Measurements from ENCODE around the gene ERF.
"Not testable (repeated sequence)": the region's sequence is repeated elsewhere in the genome, so short reads cannot be mapped to it uniquely, and the experiment has no call there.

Gene ERF

DNA sequence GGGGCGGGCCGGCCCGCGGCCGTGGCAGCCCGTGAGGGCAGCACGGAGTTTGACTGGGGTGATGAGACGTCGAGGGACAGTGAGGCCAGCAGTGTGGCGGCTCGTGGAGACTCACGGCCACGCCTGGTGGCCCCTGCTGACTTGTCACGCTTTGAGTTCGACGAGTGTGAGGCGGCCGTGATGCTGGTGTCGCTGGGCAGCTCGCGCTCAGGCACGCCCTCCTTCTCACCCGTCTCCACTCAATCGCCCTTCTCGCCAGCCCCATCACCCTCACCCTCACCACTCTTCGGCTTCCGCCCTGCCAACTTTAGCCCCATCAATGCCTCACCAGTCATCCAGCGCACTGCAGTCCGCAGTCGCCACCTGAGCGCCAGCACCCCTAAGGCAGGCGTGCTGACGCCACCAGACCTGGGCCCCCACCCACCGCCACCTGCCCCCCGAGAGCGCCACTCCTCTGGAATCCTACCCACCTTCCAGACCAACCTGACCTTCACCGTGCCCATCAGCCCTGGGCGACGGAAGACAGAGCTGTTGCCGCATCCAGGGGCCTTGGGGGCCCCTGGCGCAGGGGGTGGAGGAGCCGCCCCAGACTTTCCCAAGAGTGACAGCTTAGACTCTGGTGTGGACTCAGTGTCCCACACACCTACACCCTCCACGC lies 18.6 kb upstream of the ERF start:
- DNase-seq: no peak

- no peak for DNase-seq
Observed at GRCh38 chr19:42272989-42273406, 18.1 kb upstream of the ERF start.

DNA sequence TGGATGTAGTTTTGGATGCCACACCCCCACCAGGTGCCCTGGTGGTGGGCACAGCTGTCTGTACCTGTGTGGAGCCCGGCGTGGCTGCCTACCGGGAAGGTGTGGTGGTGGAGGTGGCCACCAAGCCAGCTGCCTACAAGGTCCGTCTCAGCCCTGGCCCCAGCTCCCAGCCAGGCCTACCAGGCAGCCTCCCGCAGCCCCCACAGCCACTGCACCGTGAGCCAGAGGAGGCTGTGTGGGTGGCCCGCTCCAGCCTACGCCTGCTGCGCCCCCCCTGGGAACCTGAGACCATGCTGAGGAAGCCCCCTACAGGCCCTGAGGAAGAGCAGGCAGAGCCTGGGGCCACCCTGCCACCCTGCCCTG lies 17.6 kb upstream of the ERF start:
- DNase-seq: no peak

- DNase-seq: no peak
Observed at GRCh38 chr19:42271861-42272534, 17.1 kb upstream of the ERF start.

DNA sequence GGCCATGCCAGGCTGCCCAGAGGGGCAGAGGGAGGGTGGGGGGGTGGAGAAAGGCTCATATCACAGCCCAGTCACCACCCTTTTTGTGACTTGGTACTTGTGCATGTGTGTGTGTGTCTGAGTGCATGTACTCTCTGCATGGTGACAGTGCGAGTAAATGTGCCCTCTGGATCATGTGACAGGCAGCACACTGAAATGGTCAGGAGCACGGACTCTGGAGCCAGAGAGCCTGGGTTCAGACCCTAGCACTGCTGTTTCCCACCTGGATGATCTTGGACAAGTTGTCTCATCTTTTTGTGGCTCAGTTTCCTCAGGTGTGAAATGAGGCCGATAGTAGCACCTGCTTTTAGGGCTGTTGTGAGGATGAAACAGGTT lies 16.1 kb upstream of the ERF start:
- DNase-seq: no peak

GRCh38 chr19:42270346-42271044 lies 15.6 kb upstream of the ERF start:
- DNase-seq: peak; percentile 81

DNA sequence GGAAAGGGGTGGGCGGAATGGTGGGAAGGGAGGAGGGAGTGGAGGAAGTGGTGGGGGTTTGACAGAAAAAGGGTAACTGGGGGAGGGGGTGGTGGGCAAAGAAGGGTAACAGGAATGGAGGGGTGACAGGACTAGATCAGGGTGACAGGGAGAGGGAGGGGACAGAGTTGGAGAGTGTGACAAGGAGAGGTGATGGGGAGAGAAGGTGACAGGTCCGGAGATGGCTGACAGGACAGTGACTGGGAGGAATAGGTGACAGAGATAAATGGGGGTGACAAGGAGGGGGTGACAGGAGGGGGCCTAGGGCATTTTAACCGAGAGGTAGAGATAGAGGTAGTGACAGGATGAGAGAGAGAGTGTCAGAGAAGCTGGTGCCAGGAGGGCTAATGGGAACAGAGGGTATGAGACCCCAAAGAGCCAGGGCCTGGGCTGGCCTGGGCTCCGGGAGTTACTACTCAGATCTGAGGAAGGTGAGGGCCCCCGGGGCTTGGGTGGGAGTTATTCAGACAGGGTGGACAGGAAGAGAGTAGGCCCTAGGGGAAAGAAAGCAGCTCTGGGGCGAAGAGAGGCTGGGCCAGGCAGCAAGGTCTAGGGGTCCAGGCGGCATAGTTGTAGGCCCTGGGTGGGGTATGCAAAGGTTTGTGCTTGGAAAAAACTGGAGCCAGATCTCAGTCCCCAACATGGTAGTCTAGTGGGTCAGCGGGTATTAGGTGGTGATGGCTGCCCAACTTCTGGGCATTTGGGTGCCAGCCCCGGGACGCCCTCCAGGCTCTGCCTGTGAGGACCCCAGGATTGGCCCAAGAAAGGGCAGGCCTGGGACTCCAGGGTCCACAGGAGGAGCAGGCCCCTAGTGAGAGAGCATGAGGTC lies 14.8 kb upstream of the ERF start:
- no peak for DNase-seq

- DNase-seq: peak; percentile 100
Observed at GRCh38 chr19:42268704-42269477, 14.0 kb upstream of the ERF start, which contains the start of gene CIC. Gene CIC (plus strand): TSS chr19:42269252. CDS start chr19:42271784, 2,532 bp downstream.

- peak; percentile 100 for DNase-seq
Observed at GRCh38 chr19:42268142-42268703, 13.3 kb upstream of the ERF start.

GRCh38 chr19:42267644-42268141 lies 12.8 kb upstream of the ERF start:
- DNase-seq: no peak

GRCh38 chr19:42266928-42267603 lies 12.1 kb upstream of the ERF start:
- DNase-seq: not testable (repeated sequence)

GRCh38 chr19:42266105-42266504 lies 11.2 kb upstream of the ERF start:
- DNase-seq: not testable (repeated sequence)

DNA sequence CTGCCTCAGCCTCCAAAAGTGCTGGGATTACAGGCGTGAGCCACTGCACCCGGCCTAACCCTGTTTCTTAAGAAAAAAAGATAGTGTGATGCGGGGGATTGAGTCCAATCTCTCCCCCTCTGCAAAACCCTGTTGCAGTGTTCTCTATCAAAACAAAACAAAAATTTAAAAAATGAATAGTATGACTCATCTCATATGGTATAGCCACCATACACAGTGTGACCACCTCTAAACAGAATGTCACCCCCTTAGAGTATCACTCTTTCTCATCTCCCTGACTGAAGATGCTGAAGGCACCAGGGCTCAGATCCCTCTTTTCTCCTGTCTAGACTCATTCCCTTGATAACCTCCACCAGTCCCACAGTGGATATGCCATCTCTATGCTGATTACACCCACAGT lies 6.8 kb upstream of the ERF start:
- no peak for DNase-seq

- not testable (repeated sequence) for DNase-seq
Observed at GRCh38 chr19:42257842-42258241, 2.9 kb upstream of the ERF start.

DNA sequence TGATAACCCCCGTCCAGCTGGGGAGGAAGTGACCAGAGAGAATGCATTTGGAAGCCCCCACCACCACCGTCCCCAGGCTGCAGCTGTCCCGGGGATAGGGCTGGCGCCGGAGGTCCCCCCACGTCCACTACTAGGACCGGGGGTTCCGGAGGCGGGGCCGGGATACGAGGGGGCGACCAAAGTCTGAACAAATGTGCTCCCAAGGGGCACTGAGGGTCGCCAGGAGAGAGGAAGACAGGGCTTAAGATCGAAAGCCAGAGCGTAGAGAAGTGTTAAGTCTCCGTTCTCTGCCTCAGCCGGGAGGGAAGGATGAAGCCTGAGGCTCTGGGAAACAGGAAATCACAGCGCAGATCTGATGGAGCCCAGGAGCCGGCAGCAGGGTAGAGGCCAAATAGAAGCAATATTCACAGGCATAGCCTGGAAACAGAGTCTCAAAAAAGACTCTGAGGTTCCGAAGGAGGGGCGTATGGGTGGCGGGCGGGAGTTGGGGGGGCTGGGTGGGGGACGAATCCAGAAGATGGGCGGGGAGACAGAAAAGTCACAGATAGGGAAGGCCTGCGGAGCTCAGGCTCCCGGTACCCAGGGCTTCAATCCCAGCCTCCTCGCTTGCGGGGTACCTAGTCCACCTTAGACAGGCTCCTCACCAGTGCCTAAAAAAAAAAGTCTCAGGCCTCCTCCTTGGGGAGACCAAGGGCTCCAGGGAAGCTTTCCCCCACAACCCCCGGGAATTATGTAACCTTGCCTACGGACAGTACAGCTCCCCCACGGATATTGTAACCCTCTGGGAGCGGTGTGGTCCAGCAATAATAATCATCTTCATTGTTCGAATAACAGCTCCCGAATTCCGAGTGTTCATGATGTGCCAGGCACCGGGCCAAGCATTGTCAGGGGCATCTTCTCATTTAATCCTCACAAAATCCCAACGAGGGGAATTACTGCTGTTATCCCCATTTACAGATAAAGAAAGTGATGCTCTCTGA lies 1.1 kb upstream of the ERF start:
- DNase-seq: no peak

- DNase-seq: peak; percentile 78
Observed at GRCh38 chr19:42254089-42254849, 659 bp downstream of the ERF start.

- DNase-seq: peak; percentile 73
Observed at GRCh38 chr19:42253245-42254088, 1.5 kb downstream of the ERF start.
